HG02943 (cell line): ENCODE measurements around the gene INTS11.
A peak's percentile ranks its signal among the peaks of the same experiment; 100 is the strongest.
"Not testable (repeated sequence)": the region's sequence is repeated elsewhere in the genome, so short reads cannot be mapped to it uniquely, and the experiment has no call there.

Source experiments
- ATAC-seq: cut with Tn5 transposase; IDR thresholded peaks from one replicate; pipeline ENCODE4 v1.9.1; 2021; ENCODE audit warnings: mild to moderate bottlenecking, low read depth, moderate library complexity; ENCODE audit not compliant: unreplicated experiment

INTS11 gene

GRCh38 chr1:1324524-1325287 is at the start of gene INTS11, which contains the start of gene CPTP:
Gene INTS11, minus strand, starts transcription at chr1:1324660. Its CDS starts 52 bp downstream, at chr1:1324608.
Gene CPTP, plus strand, starts transcription at chr1:1324802. Its CDS starts 2,109 bp downstream, at chr1:1326911.
- ATAC-seq: peak; percentile 60

- ATAC-seq: no peak
Measured at GRCh38 chr1:1373815-1374588, 49.5 kb upstream of the INTS11 start.

GRCh38 chr1:1373051-1373814 is 48.8 kb upstream of the INTS11 start:
- ATAC-seq: no peak

GRCh38 chr1:1371746-1372711 is 47.6 kb upstream of the INTS11 start:
- no peak for ATAC-seq

GRCh38 chr1:1371364-1371745 is 46.9 kb upstream of the INTS11 start:
- no peak for ATAC-seq

GRCh38 chr1:1370771-1371300 is 46.4 kb upstream of the INTS11 start:
- no peak for ATAC-seq

GRCh38 chr1:1370094-1370493 is 45.6 kb upstream of the INTS11 start:
- ATAC-seq: not testable (repeated sequence)

GRCh38 chr1:1367315-1367714 is 42.9 kb upstream of the INTS11 start:
- ATAC-seq: no peak

GRCh38 chr1:1366699-1367066 is 42.2 kb upstream of the INTS11 start:
- no peak for ATAC-seq

- ATAC-seq: no peak
Measured at GRCh38 chr1:1365875-1366698, 41.6 kb upstream of the INTS11 start.

GRCh38 chr1:1364266-1364665 is 39.8 kb upstream of the INTS11 start:
- ATAC-seq: no peak

- ATAC-seq: no peak
Measured at GRCh38 chr1:1361982-1362423, 37.5 kb upstream of the INTS11 start.

- no peak for ATAC-seq
Measured at GRCh38 chr1:1361233-1361981, 36.9 kb upstream of the INTS11 start.

GRCh38 chr1:1360506-1361169 is 36.2 kb upstream of the INTS11 start:
- ATAC-seq: no peak

GRCh38 chr1:1359664-1360468 is 35.4 kb upstream of the INTS11 start:
- ATAC-seq: no peak

- no peak for ATAC-seq
Measured at GRCh38 chr1:1359308-1359663, 34.8 kb upstream of the INTS11 start.
